Panc1 (cell line): Measurements from ENCODE around the gene SRP68. TPM values are rescaled to one million over a fixed set of nuclear protein-coding genes. Genes with fewer than 3 reads are reported as not detected.

Experiments used
- ATAC-seq: fragments of 200-7000 bp; cut with Tn5 transposase; 2 replicates; pipeline ENCODE4 v1.9.1; 2020; ENCODE audit warnings: mild to moderate bottlenecking, moderate library complexity
- BruUV-seq: library from RNA; stranded (reverse); fragments of 400-500 nt; replicated peaks from 2 replicates; lab custom pipeline; 2021; lab: Mats Ljungman, UMichigan
- CTCF ChIA-PET: fragments of 300-600 bp; sonication (Branson Sonifier 250); formaldehyde crosslinking; loops from one replicate; lab custom pipeline; 2022; ENCODE audit warnings: antibody characterized with exemption; lab: Charles Lee
- POLR2A ChIA-PET: fragments of 300-600 bp; sonication (Branson Sonifier 250); formaldehyde crosslinking; loops from one replicate; lab custom pipeline; 2022; ENCODE audit warnings: antibody characterized with exemption; lab: Charles Lee
- DNase-seq: peaks from one replicate; pipeline ENCODE4 v3.0.0-alpha.2; 2010; ENCODE audit warnings: low read depth, low spot score
- H3K27ac ChIP-seq: 2 replicates; pipeline ENCODE4 v1.5.1; 2011; ENCODE audit warnings: mild to moderate bottlenecking, low read length, inconsistent platforms
- H3K27me3 ChIP-seq: fragments of 200-500 bp; sonication (Bioruptor generic); 2 replicates; pipeline ENCODE4 v1.6.0; 2014; ENCODE audit warnings: low read length, inconsistent platforms; ENCODE audit not compliant: control insufficient read depth, insufficient read depth
- H3K36me3 ChIP-seq: fragments of 200-500 bp; sonication (Bioruptor generic); 2 replicates; pipeline ENCODE4 v1.5.1; 2014; ENCODE audit warnings: inconsistent platforms, mild to moderate bottlenecking, low read length, moderate library complexity; ENCODE audit not compliant: control insufficient read depth, insufficient read depth
- H3K4me1 ChIP-seq: 2 replicates; pipeline ENCODE4 v1.5.1; 2011; ENCODE audit warnings: inconsistent platforms, mild to moderate bottlenecking, low read length, moderate library complexity; ENCODE audit not compliant: control insufficient read depth, insufficient read depth
- H3K4me3 ChIP-seq, 2 experiments: 2 replicates each; pipeline ENCODE4 v1.5.1; 2011 to 2012; ENCODE audit warnings: low read depth in 2 of 2, low read length in 2 of 2, mild to moderate bottlenecking in 2 of 2, inconsistent platforms in 1 of 2, moderate library complexity in 1 of 2
- H3K9me3 ChIP-seq: fragments of 200-500 bp; sonication (Bioruptor generic); 2 replicates; pipeline ENCODE4 v1.5.1; 2014; ENCODE audit warnings: low read depth, mild to moderate bottlenecking, inconsistent platforms, low read length, moderate library complexity; ENCODE audit not compliant: control insufficient read depth, insufficient read depth
- CTCF ChIP-seq: fragments of 450-650 bp; IDR thresholded peaks from 2 replicates; pipeline ENCODE4 v1.5.1; 2017; ENCODE audit warnings: mild to moderate bottlenecking
- POLR2AphosphoS5 ChIP-seq: IDR thresholded peaks from 2 replicates; pipeline ENCODE4 v1.6.1; 2012; ENCODE audit warnings: mild to moderate bottlenecking, low read depth, low read length, moderate library complexity
- SIN3A ChIP-seq: IDR thresholded peaks from 2 replicates; pipeline ENCODE4 v1.6.1; 2012; ENCODE audit warnings: low read depth, mild to moderate bottlenecking, low read length, moderate library complexity, borderline replicate concordance; ENCODE audit not compliant: insufficient read depth
- TCF7L2 ChIP-seq: IDR thresholded peaks from 2 replicates; pipeline ENCODE4 v1.6.1; 2011; ENCODE audit warnings: mild to moderate bottlenecking, low read depth, low read length, inconsistent platforms
- in situ Hi-C: cut with HindIII; loops from 2 replicates; pipeline ENCODE4 v1.10.0; 2016; ENCODE audit warnings: low sequenced_read_pairs, low pct_unique_long_range_greater_than_20kb
- intact Hi-C: fragments of 100-400 bp; cut with micrococcal nuclease; formaldehyde crosslinking; loops from one replicate; pipeline ENCODE4 v1.10.0; 2022; ENCODE audit not compliant: unreplicated experiment
- total RNA-seq: library from RNA; stranded (reverse); gene quantifications from one replicate; pipeline ENCODE4 v1.2.1, GENCODE V29; 2021; ENCODE audit not compliant: unreplicated experiment
- TF ChIP-seq, protein P1 (sequence below), 2 experiments: IDR thresholded peaks; 2 replicates each; pipeline ENCODE4 v1.6.1; 2011 to 2012; ENCODE audit warnings: low read depth in 2 of 2, control low read depth in 1 of 2, low read length in 1 of 2, mild to moderate bottlenecking in 1 of 2, moderate library complexity in 1 of 2; ENCODE audit not compliant: insufficient read depth in 1 of 2

The SRP68 gene
- total RNA-seq, 1 experiment from 2014 or later: 100 TPM

- ChIA-PET POLR2A (interaction anchor here (1.2 kb wide), 1 partner anchor 20 kb away, joined by 3 read pairs; no protein-coding TSS in a partner anchor), CTCF (interaction anchor here (0.7 to 1.6 kb wide), 5 partner anchors 10 to 182 kb away, joined by 3 to 8 read pairs (median 3); partner anchors contain the start of gene MRPL38)
- intact Hi-C loops: loop anchor here (5.0 kb wide), 1 partner anchor 93 kb away; no protein-coding TSS in a partner anchor
- no peak for DNase-seq
- TF ChIP-seq CTCF (peak; percentile 98), SIN3A (no peak)
- TF ChIP-seq, protein P1, sequence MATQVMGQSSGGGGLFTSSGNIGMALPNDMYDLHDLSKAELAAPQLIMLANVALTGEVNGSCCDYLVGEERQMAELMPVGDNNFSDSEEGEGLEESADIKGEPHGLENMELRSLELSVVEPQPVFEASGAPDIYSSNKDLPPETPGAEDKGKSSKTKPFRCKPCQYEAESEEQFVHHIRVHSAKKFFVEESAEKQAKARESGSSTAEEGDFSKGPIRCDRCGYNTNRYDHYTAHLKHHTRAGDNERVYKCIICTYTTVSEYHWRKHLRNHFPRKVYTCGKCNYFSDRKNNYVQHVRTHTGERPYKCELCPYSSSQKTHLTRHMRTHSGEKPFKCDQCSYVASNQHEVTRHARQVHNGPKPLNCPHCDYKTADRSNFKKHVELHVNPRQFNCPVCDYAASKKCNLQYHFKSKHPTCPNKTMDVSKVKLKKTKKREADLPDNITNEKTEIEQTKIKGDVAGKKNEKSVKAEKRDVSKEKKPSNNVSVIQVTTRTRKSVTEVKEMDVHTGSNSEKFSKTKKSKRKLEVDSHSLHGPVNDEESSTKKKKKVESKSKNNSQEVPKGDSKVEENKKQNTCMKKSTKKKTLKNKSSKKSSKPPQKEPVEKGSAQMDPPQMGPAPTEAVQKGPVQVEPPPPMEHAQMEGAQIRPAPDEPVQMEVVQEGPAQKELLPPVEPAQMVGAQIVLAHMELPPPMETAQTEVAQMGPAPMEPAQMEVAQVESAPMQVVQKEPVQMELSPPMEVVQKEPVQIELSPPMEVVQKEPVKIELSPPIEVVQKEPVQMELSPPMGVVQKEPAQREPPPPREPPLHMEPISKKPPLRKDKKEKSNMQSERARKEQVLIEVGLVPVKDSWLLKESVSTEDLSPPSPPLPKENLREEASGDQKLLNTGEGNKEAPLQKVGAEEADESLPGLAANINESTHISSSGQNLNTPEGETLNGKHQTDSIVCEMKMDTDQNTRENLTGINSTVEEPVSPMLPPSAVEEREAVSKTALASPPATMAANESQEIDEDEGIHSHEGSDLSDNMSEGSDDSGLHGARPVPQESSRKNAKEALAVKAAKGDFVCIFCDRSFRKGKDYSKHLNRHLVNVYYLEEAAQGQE (IDR thresholded peaks at IDR 0.05; ENCODE audit: insufficient read depth in 1 of 2, low read depth in 2 of 2, low read length in 1 of 2): no peak
- ATAC-seq: peak; percentile 61
- no TSS peak for BruUV-seq
- Histone ChIP-seq H3K27me3 (no peaks in the 10 kb centered on the region), H3K4me1 (peaks cover 11% of the 10 kb centered on the region), H3K9me3 (no peaks in the 10 kb centered on the region), H3K27ac (no peak overlapping the region), H3K4me3 (no peak overlapping the region), H3K36me3 (no peaks in the 10 kb centered on the region)
- in situ Hi-C loops: no loop called here
Measured at GRCh38 chr17:76000016-76000754, 72.1 kb downstream of the SRP68 start.

DNA sequence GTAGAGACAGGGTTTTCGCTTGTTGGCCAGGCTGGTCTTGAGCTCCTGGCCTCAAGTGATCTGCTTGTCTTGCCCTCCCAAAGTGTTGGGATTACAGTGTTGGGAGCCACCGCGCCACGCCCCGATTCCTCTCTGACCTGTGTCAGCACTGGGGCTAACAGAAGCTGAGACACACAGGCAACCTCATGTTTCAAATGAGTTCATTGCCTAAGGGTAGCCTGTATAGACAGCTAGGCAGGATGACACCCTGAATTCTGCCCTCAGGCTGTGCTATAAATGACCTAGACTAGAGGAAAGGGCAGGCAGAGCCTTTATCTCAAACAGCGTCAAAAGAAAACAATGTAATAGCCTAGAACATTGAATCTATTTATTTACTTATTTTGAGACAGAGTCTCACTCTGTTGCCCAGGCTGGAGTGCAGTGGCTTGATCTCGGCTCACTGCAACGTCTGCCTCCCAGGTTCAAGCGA lies 74.0 kb downstream of the SRP68 start:
- in situ Hi-C loops (no loop called here), intact Hi-C loops (no loop called here)
- TF ChIP-seq POLR2AphosphoS5: no peak
- no peak for TF ChIP-seq CTCF
- TF ChIP-seq TCF7L2: no peak
- TF ChIP-seq, protein P1 (IDR thresholded peaks at IDR 0.05; ENCODE audit: insufficient read depth in 1 of 2, low read depth in 2 of 2, low read length in 1 of 2): no peak
- no peak for TF ChIP-seq SIN3A
- Histone ChIP-seq H3K27me3 (no peaks in the 10 kb centered on the region), H3K4me3 (no peak overlapping the region), H3K4me1 (0 out of 2 replicates have a peak, but pooled peaks cover 3% of the 10 kb centered on the region), H3K36me3 (no peaks in the 10 kb centered on the region), H3K9me3 (no peaks in the 10 kb centered on the region), H3K27ac (no peak overlapping the region)
- DNase-seq: no peak
- ChIA-PET POLR2A (interaction anchor here (0.6 kb wide), 1 partner anchor 82 kb away, joined by 3 read pairs; no protein-coding TSS in a partner anchor), CTCF (interaction anchor here (0.6 to 0.9 kb wide), 4 partner anchors 10 to 61 kb away, joined by 3 to 5 read pairs (median 4); no protein-coding TSS in a partner anchor)
- no peak for ATAC-seq
- BruUV-seq: no TSS peak
